Activated T-helper 1 cell treated with anti-CD3 and anti-CD28 coated beads, Interleukin-2, amount 50 U/mL, for 16 hours (primary cell): Measurements from ENCODE around the gene GRIK2.
"Not testable (repeated sequence)": the region's sequence is repeated elsewhere in the genome, so short reads cannot be mapped to it uniquely, and the experiment has no call there.

Source experiments
- DNase-seq, 2 donors: peaks; one replicate each; pipeline ENCODE4 v3.0.0-alpha.2; 2020; ENCODE audit warnings: low read depth in 1 of 2, low spot score in 1 of 2

Gene GRIK2

DNA sequence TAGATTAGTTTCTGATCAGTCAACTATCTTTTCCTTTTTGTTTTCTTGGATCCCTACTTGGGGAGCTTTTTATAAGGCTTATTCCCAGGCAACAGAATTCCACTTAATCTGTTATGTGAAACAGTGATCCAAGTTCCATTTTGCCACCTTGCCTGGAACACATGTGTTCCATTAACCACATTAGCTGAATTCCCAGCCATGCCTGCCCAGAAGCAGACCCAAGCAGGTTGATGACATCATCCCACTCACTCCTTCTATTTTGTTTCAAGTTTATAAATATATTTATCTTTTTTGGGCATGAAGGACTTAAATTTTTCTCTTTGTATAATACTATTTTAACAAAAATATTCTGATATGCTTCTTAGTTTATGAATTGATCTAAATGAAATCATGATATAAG, 587.4 kb downstream of the GRIK2 start:
- DNase-seq = no peak

DNA sequence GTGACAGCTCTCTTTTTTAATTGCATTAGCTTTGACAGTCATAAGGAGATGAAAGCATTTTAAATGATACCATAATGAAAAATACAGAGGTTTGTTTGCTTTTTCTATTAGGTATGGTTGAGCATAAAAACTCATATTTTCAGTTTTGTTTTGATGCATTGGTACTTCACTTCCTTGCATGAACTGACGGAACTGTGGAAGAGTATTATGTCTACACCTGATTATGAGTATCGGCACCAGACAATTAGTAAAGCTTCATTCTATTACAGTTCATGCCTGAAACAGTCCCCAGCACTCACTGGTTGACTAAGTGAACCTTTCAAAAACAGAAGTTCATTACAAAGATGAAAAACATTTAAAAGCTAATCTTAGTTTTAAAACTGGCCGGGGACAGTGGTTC, 593.0 kb downstream of the GRIK2 start:
- DNase-seq = no peak

DNA sequence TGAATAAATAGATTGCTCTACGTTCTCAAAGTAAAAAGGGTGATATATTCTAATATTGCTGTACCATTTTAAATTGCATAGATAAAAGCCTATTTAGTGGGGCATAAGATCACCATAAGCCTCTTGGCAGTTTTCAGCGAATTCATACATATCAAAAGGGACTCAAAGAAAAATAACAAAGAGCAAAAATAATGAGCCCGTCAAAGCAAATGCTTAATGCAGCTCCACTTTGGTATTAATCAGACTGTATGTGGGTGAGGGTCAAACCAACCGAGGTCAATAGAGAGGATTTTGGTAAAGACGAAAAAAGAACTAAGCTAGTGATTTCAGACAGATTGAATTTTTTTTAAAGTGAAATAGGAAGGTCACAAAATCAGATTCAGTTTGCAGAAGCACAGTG, 598.8 kb downstream of the GRIK2 start:
- no peak for DNase-seq

DNA sequence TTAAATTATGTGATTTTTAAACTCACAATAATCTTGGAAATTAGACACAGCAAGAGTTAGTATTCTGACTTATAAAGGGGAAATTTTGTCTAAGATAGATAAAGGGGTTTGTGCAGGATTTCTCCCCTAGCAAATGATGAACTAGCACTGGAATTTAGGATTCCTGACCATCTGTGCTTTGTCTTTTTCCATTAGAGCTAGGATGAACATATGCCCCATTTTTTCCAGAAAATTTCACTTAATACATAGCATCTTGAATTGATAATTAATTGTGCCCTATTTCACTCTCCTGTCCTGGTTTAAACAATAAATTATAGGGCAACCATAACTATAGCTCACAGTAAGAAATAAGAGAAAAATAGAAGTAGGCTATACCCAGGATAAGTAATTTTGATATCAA, 601.0 kb downstream of the GRIK2 start:
- DNase-seq = no peak

DNA sequence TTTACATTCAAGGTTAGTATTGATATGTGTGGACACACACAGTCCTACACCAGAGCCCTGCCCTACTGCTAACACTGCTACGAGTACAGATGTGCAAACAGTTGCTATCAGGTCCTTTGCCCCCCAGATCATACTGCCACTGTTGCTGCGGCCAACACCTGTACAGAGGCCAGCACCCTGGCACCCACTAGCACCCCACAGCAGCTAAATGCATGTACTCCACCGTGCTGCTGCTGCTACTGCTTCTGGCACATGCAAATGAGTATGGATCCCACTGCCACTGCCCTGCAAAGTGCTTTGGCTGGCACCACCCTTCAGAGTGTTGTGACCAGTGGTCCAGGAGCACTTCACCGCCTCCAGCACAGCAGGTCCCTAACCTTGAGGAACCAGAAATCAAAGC, 621.9 kb downstream of the GRIK2 start:
- no peak for DNase-seq

DNA sequence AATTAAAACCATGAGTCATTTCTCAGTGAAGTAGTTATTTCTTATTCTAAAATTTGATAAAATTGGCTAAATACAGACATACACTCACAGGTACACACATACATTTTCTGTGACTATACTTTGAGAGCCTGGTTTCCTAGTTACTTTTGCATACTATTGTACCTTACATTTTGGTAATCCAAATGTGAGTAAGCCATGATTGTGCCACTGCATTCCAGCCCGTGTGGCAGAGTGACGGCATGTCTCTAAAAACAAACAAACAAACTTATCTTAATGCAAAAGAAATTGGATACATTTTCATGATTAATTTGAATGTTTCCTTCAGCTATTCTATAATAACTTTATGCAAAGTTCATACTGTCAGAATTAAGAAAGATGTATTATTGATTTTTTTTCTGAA, 628.8 kb downstream of the GRIK2 start:
- no peak for DNase-seq

DNA sequence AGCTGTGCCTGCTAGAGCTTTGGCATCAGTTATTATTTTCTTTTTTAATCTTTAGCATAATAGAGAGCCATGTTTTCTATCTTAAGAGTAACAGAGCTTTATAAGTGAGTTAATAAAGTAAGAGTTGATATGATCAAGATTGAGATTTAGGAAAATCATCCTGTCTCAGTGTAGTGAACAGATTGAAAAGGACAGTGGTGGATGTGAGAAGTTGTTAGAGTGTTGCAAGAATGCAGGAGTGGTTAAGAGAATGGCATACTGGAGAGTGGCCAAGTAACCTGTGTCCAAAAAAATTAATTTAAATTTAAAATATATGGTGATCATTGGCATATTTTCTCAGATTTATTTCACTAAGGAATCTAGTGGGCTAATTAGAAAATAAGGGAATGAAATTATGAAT, 629.3 kb downstream of the GRIK2 start:
- DNase-seq = no peak

DNA sequence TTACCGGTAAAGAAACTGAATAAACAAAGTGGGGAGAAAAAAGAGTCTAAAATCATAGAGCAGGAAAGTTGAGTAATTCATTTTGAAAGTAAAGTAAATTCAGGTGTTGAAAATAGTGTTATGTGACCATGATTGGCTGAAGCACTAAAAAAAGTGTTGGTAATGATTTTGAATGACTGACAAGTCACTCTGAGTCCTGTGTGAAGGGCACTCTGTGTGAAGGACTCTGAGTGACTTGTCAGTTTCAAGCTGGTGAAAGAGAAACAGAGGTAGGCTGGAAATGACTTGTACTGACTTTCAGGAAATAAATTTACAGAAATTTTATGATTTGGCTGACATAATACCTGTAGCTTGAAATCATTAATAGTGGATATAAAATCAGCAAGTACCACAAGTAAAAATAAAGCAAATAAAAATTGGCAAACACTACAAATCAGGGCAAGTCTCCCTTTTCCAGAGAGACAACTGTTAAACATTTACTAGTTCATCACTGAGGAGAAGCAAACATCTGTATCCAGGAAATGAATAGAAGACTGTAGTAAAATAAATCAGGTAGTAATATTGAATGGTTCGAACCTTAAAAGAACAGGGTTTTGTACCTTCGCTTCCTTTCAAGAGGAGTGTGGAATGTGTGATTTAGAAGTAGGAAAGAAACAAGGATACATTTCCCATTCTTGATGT, 630.6 kb downstream of the GRIK2 start:
- DNase-seq = no peak

DNA sequence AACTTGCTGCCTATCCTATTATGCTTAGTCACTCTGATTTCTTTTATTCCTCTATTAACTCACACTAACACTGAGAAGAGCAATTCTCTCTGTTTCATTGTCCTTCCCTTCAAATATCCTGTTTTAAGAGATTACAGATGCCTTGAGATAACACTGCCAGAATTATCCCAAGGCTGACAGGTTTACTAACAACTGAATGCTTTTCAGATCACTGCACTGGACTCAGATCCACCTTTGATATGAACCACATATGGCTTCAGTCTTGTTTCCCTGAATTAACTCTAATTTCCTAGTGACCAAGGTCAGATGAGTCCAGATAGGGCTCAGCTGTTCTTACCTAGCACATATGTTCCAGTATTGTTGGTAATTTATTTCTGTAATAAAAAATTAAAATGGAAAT, 633.1 kb downstream of the GRIK2 start:
- DNase-seq = no peak

DNA sequence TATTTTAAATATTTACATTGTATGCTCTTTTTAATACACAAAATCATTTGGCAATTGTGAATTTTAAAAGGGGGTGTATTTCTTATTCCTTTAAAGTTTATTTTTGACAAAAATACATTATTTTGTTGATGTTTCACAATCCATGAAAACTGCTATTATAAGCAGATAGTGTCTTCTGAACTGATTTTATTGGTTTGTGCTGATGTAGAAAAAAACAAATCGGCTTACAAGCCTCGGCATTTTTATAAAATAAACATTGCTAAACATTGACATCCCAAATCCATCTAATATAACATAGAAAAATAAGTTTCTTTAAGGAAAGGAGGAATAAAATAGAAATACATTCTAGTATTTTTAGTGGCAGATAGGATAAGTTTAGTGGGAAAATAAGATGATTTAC, 634.7 kb downstream of the GRIK2 start:
- no peak for DNase-seq

DNA sequence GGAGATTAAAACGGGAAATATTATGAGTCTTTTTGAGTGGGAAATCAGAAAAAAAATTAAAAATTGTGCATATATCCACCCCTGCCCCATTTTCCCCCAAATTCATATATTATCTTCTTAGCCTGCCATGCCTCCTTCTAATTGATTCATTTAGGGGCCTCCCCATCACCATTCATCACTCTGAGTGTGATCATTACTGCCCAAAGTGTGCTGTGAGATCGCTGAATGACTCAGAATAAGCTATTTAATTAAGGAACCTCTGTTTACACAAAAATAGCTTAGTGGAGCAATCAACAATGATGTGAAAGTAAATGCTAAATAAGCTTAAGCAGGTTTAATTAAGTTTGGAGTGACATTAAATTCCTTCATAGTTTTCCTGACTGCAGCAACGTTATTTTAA, 645.5 kb downstream of the GRIK2 start:
- DNase-seq = no peak

DNA sequence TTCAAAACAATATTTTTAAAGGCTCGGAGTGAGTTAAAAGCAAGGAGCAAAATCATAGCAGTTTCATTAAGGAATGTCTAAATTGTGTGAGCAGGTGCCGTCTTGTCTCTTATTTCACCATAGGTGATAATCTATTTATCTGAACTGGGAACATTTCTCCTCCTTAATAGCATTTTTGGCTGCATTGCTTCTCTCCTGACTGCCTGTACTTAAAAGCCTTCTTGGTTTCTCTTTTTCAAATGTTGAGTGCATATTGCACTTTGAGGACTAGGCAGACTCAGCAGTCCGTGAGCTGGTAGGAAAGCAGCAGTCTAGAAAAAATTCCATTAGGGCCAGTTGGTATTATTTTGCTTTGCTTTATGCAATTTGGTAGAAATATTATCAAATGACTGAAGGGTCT, 645.9 kb downstream of the GRIK2 start:
- no peak for DNase-seq

DNA sequence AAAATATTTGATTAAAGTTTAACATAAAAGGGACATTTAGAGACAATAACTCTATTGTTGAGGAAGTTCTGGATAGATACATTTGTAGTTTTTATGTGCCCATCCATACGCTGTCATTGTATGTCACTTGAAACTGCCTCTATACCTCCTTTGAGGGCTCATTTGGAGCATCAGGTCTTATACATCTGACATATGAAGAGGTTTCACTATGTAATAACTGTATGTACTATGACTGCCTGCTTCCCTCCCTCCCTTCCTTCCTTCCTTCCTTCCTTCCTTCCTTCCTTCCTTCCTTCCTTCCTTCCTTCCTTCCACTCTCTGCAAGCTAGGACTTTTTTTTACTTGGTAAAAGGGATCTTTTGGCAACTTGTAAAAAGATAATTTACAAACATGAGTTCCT, 657.5 kb downstream of the GRIK2 start:
- DNase-seq = no peak

DNA sequence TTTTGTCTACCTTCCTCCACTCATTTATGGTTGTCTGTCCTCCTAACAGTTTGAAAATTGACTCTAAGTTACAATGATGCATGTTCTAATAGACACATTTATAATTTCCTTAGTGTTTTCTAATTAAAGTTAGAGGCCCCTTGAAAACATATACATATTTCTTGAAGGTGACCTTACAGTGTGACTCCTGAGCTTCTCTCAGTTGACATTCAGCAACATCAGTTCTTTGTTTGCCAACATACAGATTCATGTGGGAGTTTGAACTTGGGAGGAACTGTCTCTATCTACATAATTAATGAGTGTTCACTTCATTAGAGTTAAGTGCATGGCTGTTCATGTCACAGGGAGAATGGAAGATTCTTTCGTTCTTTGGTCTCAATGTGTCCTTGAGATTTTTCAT, 658.2 kb downstream of the GRIK2 start:
- no peak for DNase-seq

DNA sequence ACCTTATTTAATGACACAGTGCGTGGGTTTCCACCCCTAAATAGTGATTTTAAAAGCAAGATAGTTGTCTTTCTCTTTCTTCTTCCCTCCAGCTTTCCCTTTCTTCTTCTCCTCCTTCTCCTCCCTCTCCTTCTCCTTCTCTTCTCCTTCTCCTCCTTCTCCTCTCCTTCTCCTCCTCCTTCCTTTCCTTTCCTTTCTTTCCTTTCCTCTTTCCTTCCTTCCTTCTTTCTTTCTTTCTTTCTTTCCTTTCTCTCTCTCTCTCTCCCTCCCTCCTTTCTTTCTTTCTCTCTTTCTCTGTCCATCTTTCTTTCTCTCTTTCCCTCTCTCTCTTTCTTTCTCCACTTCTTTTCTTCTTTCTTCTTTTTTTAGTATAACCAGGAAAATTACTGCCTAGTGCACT, 670.6 kb downstream of the GRIK2 start:
- no peak for DNase-seq

DNA sequence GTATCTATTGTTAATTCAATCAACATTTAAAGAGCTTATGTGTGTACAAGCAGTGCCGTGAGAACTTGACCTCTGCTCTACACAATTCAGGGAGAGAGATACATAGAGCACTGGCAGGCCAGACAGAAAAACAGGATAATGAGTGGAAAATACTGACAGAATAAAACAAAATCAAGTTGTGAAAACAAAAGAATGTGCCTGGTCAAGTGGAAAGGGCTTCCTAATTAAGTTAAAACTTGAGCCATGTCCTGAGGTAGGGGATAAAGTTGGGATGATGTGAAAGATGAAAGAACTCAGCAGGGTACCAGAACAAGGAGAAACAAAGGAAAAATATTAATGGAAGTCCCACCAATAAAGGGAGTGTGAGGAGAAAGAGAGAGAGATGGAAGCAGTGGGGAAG, 672.8 kb downstream of the GRIK2 start:
- no peak for DNase-seq

DNA sequence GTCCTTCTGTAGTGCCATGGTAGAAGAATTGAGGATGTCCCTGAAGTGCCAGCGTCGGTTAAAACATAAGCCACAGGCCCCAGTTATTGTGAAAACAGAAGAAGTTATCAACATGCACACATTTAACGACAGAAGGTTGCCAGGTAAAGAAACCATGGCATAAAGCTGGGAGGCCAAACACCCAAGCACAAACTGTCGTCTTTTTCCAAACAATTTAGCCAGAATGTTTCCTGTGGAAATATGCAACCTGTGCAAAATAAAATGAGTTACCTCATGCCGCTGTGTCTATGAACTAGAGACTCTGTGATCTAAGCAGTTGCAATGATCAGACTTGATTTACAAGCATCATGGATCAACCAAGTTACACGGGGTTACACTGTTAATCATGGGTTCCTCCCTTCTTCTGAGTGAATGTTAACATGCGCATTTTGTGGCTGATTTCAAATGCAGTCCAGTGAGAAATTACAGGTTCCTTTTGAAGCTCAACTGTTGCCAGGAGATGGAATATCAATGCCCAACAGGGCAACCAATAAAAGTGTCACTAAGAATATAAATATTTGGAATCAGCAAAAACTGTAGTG, 674.9 kb downstream of the GRIK2 start:
- no peak for DNase-seq

DNA sequence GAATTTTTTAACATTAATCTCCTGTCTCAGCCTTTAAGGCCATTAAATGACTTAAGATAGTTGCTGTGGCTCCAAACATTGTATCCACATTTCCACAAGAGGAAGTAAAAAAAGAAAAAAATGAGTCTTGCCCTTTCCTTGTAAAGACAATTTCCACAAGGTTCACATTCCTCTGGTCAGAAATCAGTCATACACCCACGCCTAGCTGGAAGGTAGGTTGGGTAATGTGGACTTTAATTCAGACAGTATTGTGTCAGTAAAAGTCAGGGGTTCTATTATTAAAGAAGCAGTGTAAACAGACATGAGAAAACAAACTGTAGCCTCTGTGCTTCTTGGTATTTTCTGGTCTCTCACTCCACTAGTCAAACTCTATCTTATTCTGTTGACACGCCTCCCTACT, 682.0 kb downstream of the GRIK2 start:
- DNase-seq = no peak

DNA sequence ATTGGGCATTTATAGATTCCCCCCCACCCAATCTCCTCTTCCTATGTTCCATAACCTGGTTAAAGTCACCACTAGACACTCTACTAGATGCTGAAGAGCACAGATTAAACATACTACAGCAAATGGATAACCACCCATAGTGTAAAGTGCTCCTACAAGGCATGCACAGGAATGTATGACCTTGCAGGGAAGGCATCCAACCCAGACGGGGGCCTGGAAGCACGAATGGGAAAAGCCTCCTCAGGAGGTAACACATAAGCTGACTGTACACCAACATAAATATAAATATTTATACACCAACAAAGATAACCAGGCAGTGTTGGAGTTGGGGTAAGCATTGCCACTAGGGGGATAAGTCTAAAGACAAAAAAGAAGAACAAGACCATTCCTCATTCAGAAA, 691.7 kb downstream of the GRIK2 start:
- no peak for DNase-seq

DNA sequence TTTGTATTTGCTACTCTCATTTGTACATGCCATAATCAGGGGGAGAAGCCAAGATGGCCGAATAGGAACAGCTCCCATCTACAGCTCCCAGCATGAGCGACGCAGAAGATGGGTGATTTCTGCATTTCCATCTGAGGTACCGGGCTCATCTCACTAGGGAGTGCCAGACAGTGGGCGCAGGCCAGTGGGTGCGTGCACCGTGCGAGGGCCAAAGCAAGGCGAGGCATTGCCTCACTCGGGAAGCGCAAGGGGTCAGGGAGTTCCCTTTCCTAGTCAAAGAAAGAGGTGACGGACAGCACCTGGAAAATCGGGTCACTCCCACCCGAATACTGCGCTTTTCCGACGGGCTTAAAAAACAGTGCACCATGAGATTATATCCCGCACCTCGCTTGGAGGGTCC, 694.7 kb downstream of the GRIK2 start:
- DNase-seq = not testable (repeated sequence)

DNA sequence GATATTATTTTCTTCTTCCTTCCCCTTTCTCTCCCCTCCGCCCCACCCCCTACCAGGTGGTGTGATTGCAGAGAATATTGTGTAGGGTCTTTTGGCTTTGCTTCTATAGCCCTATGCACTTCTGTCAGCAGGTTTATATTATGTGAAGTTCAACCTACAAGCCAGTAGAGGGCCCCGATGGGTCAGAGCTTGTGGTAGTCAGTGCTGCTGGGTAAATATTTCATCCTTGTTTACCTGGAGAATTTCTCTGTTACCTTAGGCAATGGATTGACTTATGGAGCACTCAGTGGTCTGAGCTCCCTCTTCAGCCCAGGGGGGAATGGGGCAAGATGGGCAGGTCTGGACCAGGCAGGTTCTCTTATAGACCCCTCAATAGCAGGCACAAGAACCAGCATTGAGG, 720.9 kb downstream of the GRIK2 start:
- DNase-seq = no peak

DNA sequence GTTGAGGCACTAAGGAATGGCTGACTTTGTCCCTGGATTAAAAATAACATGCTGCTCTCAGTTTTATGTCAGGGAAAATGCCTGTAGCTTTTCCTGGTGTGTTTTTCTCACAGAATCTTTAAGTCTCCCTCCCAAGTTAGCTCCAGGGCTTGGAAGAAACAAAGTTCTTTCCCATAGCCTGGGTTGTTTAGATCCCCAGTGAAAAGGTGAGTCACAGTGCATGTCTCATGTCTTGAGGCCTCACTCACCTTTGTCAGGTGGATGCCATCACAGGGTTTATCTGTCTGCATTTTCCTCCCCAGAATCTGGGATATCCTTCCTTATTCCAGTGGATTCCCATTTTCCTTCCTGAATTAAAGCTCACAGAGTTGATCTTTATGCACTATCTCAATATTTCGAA, 722.4 kb downstream of the GRIK2 start:
- DNase-seq = no peak

DNA sequence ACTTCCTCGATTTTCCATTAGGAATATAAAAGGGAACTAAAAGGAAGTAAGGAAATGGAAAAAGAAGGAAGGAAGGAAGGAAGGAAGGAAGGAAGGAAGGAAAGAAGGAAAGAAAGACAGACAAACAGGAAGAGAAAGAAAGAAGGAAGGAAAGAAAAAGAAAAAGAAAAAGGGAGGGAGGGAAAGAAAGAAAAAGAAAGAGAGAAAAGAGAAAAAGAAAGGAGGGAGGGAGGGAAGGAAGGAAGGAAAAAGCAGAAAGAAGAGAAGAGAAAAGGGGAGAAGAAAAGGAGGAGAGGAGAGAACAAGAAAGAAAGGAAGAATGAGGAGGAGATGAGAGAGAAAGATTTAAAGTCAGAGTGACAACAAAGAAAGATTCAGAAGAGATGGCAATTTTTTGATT, 724.5 kb downstream of the GRIK2 start:
- no peak for DNase-seq
